Spleen (tissue), 7 donors: ENCODE results near the gene CCNI.

Experiments used
- CTCF ChIP-seq, 11 experiments: fragments of 200-600 bp in 7 of 11; fragments of 450-650 bp in 4 of 11; sonication (generic) in 4 of 11; IDR thresholded peaks in 8 of 11; conservative IDR thresholded peaks in 3 of 11; 1 replicate in 7 of 11; 2 replicates in 4 of 11; pipeline versions ENCODE4 v1.4.0 to v1.8.0; 2016 to 2021; ENCODE audit warnings: antibody characterized with exemption in 11 of 11, inconsistent platforms in 4 of 11, mild to moderate bottlenecking in 1 of 11
- POLR2A ChIP-seq, 3 donors: fragments of 450-650 bp; IDR thresholded peaks; one replicate each; pipeline ENCODE4 v1.5.1; 2017; ENCODE audit warnings: antibody characterized with exemption in 3 of 3, mild to moderate bottlenecking in 1 of 3
- POLR2AphosphoS5 ChIP-seq, 3 donors: sonication (generic); formaldehyde crosslinking; IDR thresholded peaks; one replicate each; pipeline ENCODE4 v1.5.1; 2017; ENCODE audit warnings: antibody characterized with exemption in 3 of 3
- donor health status: DM: no; HTN: no; CAD: no; lungs with moderate emphysema.
- donor health status: DM: no; HTN: no; CAD: no.
- donor health status: DM: no; HTN: no; CAD: no.

GRCh38 chr4:77084019-77084639, 8.3 kb upstream of the CCNI start:
- TF ChIP-seq CTCF (IDR thresholded peaks at IDR 0.05 in 8 of 11, conservative IDR thresholded peaks at IDR 0.05 in 3 of 11) (no peak), POLR2A (IDR thresholded peaks at IDR 0.05) (no peak), POLR2AphosphoS5 (IDR thresholded peaks at IDR 0.05) (no peak)
